Endodermal cell (in vitro differentiated cells): ENCODE results near the gene CPLANE1. TPM values are rescaled to one million over a fixed set of nuclear protein-coding genes. Genes with fewer than 3 reads are reported as not detected.
A peak's percentile ranks its signal among the peaks of the same experiment; 100 is the strongest.
"Not testable (repeated sequence)": the region's sequence is repeated elsewhere in the genome, so short reads cannot be mapped to it uniquely, and the experiment has no call there.

Source experiments
- DNase-seq: peaks from one replicate; pipeline ENCODE4 v3.0.0-alpha.2; 2017
- H3K27ac ChIP-seq: 2 replicates; pipeline ENCODE4 v1.5.1; 2013; ENCODE audit warnings: mild to moderate bottlenecking, low read depth, low read length, moderate library complexity
- H3K27me3 ChIP-seq: 2 replicates; pipeline ENCODE4 v1.6.1; 2013; ENCODE audit warnings: mild to moderate bottlenecking, low read length, moderate library complexity; ENCODE audit not compliant: insufficient read depth, control insufficient read depth, poor library complexity, severe bottlenecking
- H3K36me3 ChIP-seq: 2 replicates; pipeline ENCODE4 v1.7.0; 2013; ENCODE audit warnings: mild to moderate bottlenecking, low read length, moderate library complexity; ENCODE audit not compliant: control insufficient read depth, insufficient read depth
- H3K4me1 ChIP-seq: one replicate; pipeline ENCODE4 v1.7.0; 2013; ENCODE audit warnings: low read length; ENCODE audit not compliant: control insufficient read depth, insufficient read depth
- H3K4me3 ChIP-seq: 2 replicates; pipeline ENCODE4 v1.5.1; 2013; ENCODE audit warnings: mild to moderate bottlenecking, low read length, moderate library complexity
- H3K9ac ChIP-seq: 2 replicates; pipeline ENCODE4 v1.6.1; 2013; ENCODE audit warnings: mild to moderate bottlenecking, low read length, moderate library complexity; ENCODE audit not compliant: poor library complexity, severe bottlenecking; ENCODE audit errors: extremely low read depth
- H3K9me3 ChIP-seq: 2 replicates; pipeline ENCODE4 v1.6.1; 2013; ENCODE audit warnings: mild to moderate bottlenecking, low read length, moderate library complexity; ENCODE audit not compliant: control insufficient read depth
- H3K27ac Mint-ChIP-seq: 2 replicates; pipeline ENCODE4 v1.8.0; 2020; ENCODE audit warnings: mixed read lengths
- H3K27me3 Mint-ChIP-seq: 2 replicates; pipeline ENCODE4 v1.8.0; 2021; ENCODE audit warnings: mild to moderate bottlenecking, mixed read lengths; ENCODE audit not compliant: insufficient read depth
- H3K36me3 Mint-ChIP-seq: 2 replicates; pipeline ENCODE4 v1.8.0; 2020; ENCODE audit warnings: low read depth, mixed read lengths
- H3K4me1 Mint-ChIP-seq: 2 replicates; pipeline ENCODE4 v1.8.0; 2020; ENCODE audit warnings: mixed read lengths
- H3K4me3 Mint-ChIP-seq: 2 replicates; pipeline ENCODE4 v1.8.0; 2020; ENCODE audit warnings: mild to moderate bottlenecking, moderate library complexity, mixed read lengths
- H3K9me3 Mint-ChIP-seq: 2 replicates; pipeline ENCODE4 v1.8.0; 2020; ENCODE audit warnings: mild to moderate bottlenecking, mixed read lengths
- WGBS, 2 experiments: methylation state at CpG; one replicate each; pipeline versions ENCODE4 v1.1.5 to v1.1.7; 2013; ENCODE audit warnings: missing lambda C conversion rate in 2 of 2, mixed read lengths in 1 of 2; ENCODE audit not compliant: insufficient coverage in 1 of 2, insufficient read length in 1 of 2; 5-methylcytosine and 5-hydroxymethylcytosine counted together
- total RNA-seq, 2 donors: library from RNA; stranded (reverse); fragmentation: NEBNext Ultra II Directional in 1 of 2; extraction: Animal tissue kit (Norgen Biotek cat#: 25700) in 1 of 2; gene quantifications; 2 replicates in 1 of 2; 3 replicates in 1 of 2; pipeline ENCODE4 v1.2.1, GENCODE V29; 2021
- TF ChIP-seq, protein P1 (sequence below): fragments of 200-600 bp; sonication (generic); conservative IDR thresholded peaks from 2 replicates; pipeline ENCODE4 v1.5.0; 2021; ENCODE audit warnings: antibody characterized with exemption, mild to moderate bottlenecking

CPLANE1 gene
- total RNA-seq, 2 donors from 2014 or later, result 17.2 to 22.8 TPM

GRCh38 chr5:37275511-37275910 is 26.3 kb upstream of the CPLANE1 start:
- Mint-ChIP-seq H3K4me1 (peaks cover 2% of the 10 kb centered on the region), H3K9me3 (peaks cover 39% of the 10 kb centered on the region), H3K27ac (no peak overlapping the region), H3K4me3 (no peak overlapping the region), H3K27me3 (no peaks in the 10 kb centered on the region), H3K36me3 (peaks cover 3% of the 10 kb centered on the region)
- Histone ChIP-seq H3K9ac (no peak overlapping the region), H3K27ac (no peak overlapping the region), H3K9me3 (peaks cover 24% of the 10 kb centered on the region), H3K27me3 (no peaks in the 10 kb centered on the region), H3K4me1 (no peaks in the 10 kb centered on the region), H3K36me3 (no peaks in the 10 kb centered on the region), H3K4me3 (no peak overlapping the region)
- no peak for DNase-seq
- 92 to 100% methylated on average over 1 to 2 of the region's 2 CpGs for WGBS, 2 experiments
- TF ChIP-seq, protein P1, sequence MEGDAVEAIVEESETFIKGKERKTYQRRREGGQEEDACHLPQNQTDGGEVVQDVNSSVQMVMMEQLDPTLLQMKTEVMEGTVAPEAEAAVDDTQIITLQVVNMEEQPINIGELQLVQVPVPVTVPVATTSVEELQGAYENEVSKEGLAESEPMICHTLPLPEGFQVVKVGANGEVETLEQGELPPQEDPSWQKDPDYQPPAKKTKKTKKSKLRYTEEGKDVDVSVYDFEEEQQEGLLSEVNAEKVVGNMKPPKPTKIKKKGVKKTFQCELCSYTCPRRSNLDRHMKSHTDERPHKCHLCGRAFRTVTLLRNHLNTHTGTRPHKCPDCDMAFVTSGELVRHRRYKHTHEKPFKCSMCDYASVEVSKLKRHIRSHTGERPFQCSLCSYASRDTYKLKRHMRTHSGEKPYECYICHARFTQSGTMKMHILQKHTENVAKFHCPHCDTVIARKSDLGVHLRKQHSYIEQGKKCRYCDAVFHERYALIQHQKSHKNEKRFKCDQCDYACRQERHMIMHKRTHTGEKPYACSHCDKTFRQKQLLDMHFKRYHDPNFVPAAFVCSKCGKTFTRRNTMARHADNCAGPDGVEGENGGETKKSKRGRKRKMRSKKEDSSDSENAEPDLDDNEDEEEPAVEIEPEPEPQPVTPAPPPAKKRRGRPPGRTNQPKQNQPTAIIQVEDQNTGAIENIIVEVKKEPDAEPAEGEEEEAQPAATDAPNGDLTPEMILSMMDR, result no peak

DNA sequence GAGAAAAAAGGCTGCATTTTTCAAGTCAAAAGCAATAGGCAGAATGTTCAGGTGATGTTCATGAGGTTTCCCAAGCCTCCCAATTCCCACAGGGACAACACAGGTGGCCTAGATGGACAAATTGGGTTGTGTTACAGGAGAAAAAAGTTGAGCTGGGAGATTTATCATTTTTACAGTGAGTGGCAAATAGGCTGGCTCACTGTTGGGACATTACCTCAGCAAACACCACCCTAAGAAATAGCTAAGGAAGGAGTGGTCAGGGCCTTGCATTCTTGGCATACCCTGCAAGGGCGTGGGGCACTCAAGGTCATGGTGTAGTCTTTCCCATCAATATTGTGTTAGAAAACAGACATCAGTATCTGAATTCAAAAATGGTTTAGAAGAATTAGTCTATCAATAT is 23.3 kb upstream of the CPLANE1 start:
- no peak overlapping the region for H3K4me3 ChIP-seq
- TF ChIP-seq, protein P1, result no peak
- 78% methylated on average over 1 of the region's 1 CpG; no CpG with 5 or more reads in 1 of the 2 experiments for WGBS, 2 experiments
- peaks cover 12% of the 10 kb centered on the region for H3K9me3 ChIP-seq
- no peak overlapping the region for H3K9ac ChIP-seq
- peak overlapping the region; percentile 77 for H3K27ac Mint-ChIP-seq
- peaks cover 2% of the 10 kb centered on the region for H3K36me3 Mint-ChIP-seq
- H3K4me3 Mint-ChIP-seq, result no peak overlapping the region
- no peak overlapping the region for H3K27ac ChIP-seq
- no peaks in the 10 kb centered on the region for H3K27me3 ChIP-seq
- peak; percentile 51 for DNase-seq
- no peaks in the 10 kb centered on the region for H3K27me3 Mint-ChIP-seq
- H3K9me3 Mint-ChIP-seq, result peaks cover 27% of the 10 kb centered on the region
- no peaks in the 10 kb centered on the region for H3K4me1 ChIP-seq
- H3K36me3 ChIP-seq, result no peaks in the 10 kb centered on the region
- peaks cover 2% of the 10 kb centered on the region for H3K4me1 Mint-ChIP-seq

GRCh38 chr5:37268100-37268499 is 18.9 kb upstream of the CPLANE1 start:
- not testable (repeated sequence) for H3K4me1 Mint-ChIP-seq, H3K36me3 ChIP-seq, H3K27ac ChIP-seq, H3K27ac Mint-ChIP-seq, H3K9ac ChIP-seq, H3K27me3 ChIP-seq, H3K4me3 Mint-ChIP-seq, DNase-seq, H3K36me3 Mint-ChIP-seq, H3K27me3 Mint-ChIP-seq, H3K4me3 ChIP-seq, H3K4me1 ChIP-seq
- peaks cover 12% of the 10 kb centered on the region for H3K9me3 ChIP-seq
- peaks cover 22% of the 10 kb centered on the region for H3K9me3 Mint-ChIP-seq

- Mint-ChIP-seq H3K36me3 (peaks cover 2% of the 10 kb centered on the region), H3K4me1 (no peaks in the 10 kb centered on the region), H3K27me3 (no peaks in the 10 kb centered on the region), H3K4me3 (no peak overlapping the region), H3K9me3 (peaks cover 40% of the 10 kb centered on the region), H3K27ac (no peak overlapping the region)
- H3K9ac ChIP-seq, result no peak overlapping the region
- H3K27me3 ChIP-seq, result no peaks in the 10 kb centered on the region
- TF ChIP-seq, protein P1, result no peak
- no peak for DNase-seq
- H3K36me3 ChIP-seq, result no peaks in the 10 kb centered on the region
- H3K4me3 ChIP-seq, result no peak overlapping the region
- H3K27ac ChIP-seq, result no peak overlapping the region
- WGBS, 2 experiments, result 88 to 100% methylated on average over 1 to 3 of the region's 4 CpGs
- peaks cover 7% of the 10 kb centered on the region for H3K9me3 ChIP-seq
- no peaks in the 10 kb centered on the region for H3K4me1 ChIP-seq
These were observed 6.7 kb upstream of the CPLANE1 start for GRCh38 chr5:37255774-37256358.
